Mucosa of descending colon (tissue), 3 donors: ENCODE results near the gene GALNT9. TPM values are rescaled to one million over a fixed set of nuclear protein-coding genes. Genes with fewer than 3 reads are reported as not detected.

Experiments
- ATAC-seq: fragments of 200-7000 bp; cut with Tn5 transposase; one replicate; pipeline ENCODE4 v1.9.1; 2020; ENCODE audit warnings: mild to moderate bottlenecking, moderate library complexity
- DNase-seq, 3 donors: peaks; one replicate each; pipeline ENCODE4 v3.0.0-alpha.2; 2020
- H3K36me3 ChIP-seq: fragments of 200-600 bp; one replicate; pipeline ENCODE4 v1.8.0; 2021; ENCODE audit warnings: low read depth, mild to moderate bottlenecking
- H3K4me1 ChIP-seq: fragments of 200-600 bp; one replicate; pipeline ENCODE4 v1.8.0; 2021; ENCODE audit warnings: low read depth, mild to moderate bottlenecking
- H3K4me3 ChIP-seq: fragments of 200-600 bp; one replicate; pipeline ENCODE4 v1.8.0; 2021; ENCODE audit warnings: mild to moderate bottlenecking
- H3K9me3 ChIP-seq: fragments of 200-600 bp; one replicate; pipeline ENCODE4 v1.8.0; 2021; ENCODE audit warnings: mild to moderate bottlenecking
- intact Hi-C, 2 donors: fragments of 100-400 bp; cut with DNase I in 1 of 2; cut with micrococcal nuclease in 1 of 2; formaldehyde crosslinking; loops; one replicate each; pipeline versions ENCODE4 v1.11.0 to v1.11.1; 2022; cut with DNase I, micrococcal nuclease
- total RNA-seq, 3 donors: library from RNA; stranded (reverse); fragmentation: NEBNext Ultra II Directional in 2 of 3; extraction: Animal tissue kit (Norgen Biotek cat#: 25700) in 2 of 3; gene quantifications; one replicate each; pipeline versions ENCODE4 v1.2.1 to v1.2.4, GENCODE V29; 2021 to 2023
- TF ChIP-seq, protein P1 (sequence below): fragments of 200-600 bp; IDR thresholded peaks from one replicate; pipeline ENCODE4 v1.8.0; 2022; ENCODE audit warnings: antibody characterized with exemption, mild to moderate bottlenecking
- donor health status: DM: no; HTN: no; CAD: no; lungs with moderate emphysema.
- donor health status: DM: no; HTN: no; CAD: no.
- donor health status: DM: no; HTN: yes; CAD: no.

Gene GALNT9
- total RNA-seq, 3 donors from 2014 or later, result 0.43 to 3.7 TPM; not detected in 1

GRCh38 chr12:132229193-132229760 is 100.1 kb downstream of the GALNT9 start:
- Histone ChIP-seq H3K9me3 (no peaks in the 10 kb centered on the region), H3K36me3 (no peaks in the 10 kb centered on the region), H3K4me3 (no peak overlapping the region), H3K4me1 (no peaks in the 10 kb centered on the region)
- intact Hi-C loops, result no loop called here
- TF ChIP-seq, protein P1, sequence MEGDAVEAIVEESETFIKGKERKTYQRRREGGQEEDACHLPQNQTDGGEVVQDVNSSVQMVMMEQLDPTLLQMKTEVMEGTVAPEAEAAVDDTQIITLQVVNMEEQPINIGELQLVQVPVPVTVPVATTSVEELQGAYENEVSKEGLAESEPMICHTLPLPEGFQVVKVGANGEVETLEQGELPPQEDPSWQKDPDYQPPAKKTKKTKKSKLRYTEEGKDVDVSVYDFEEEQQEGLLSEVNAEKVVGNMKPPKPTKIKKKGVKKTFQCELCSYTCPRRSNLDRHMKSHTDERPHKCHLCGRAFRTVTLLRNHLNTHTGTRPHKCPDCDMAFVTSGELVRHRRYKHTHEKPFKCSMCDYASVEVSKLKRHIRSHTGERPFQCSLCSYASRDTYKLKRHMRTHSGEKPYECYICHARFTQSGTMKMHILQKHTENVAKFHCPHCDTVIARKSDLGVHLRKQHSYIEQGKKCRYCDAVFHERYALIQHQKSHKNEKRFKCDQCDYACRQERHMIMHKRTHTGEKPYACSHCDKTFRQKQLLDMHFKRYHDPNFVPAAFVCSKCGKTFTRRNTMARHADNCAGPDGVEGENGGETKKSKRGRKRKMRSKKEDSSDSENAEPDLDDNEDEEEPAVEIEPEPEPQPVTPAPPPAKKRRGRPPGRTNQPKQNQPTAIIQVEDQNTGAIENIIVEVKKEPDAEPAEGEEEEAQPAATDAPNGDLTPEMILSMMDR, result no peak
- ATAC-seq (no peak), DNase-seq (no peak)

- H3K36me3 ChIP-seq, result no peaks in the 10 kb centered on the region
- no peaks in the 10 kb centered on the region for H3K4me1 ChIP-seq
- H3K4me3 ChIP-seq, result no peak overlapping the region
- no peaks in the 10 kb centered on the region for H3K9me3 ChIP-seq
- TF ChIP-seq, protein P1, result no peak
- ATAC-seq (no peak), DNase-seq (no peak)
- intact Hi-C loops, result no loop called here
Measured at GRCh38 chr12:132228476-132229192, 100.8 kb downstream of the GALNT9 start.

GRCh38 chr12:132227782-132228475 is 101.5 kb downstream of the GALNT9 start:
- Histone ChIP-seq H3K9me3 (no peaks in the 10 kb centered on the region), H3K4me3 (no peak overlapping the region), H3K36me3 (no peaks in the 10 kb centered on the region), H3K4me1 (no peaks in the 10 kb centered on the region)
- ATAC-seq (no peak), DNase-seq (peak in 1 of 3 donors; percentile 39)
- intact Hi-C loops, result no loop called here
- TF ChIP-seq, protein P1, result no peak

- TF ChIP-seq, protein P1, result no peak
- Histone ChIP-seq H3K4me3 (no peak overlapping the region), H3K36me3 (no peaks in the 10 kb centered on the region), H3K9me3 (no peaks in the 10 kb centered on the region), H3K4me1 (no peaks in the 10 kb centered on the region)
- no peak for DNase-seq
- no peak for ATAC-seq
- intact Hi-C loops, result no loop called here
Measured at GRCh38 chr12:132227118-132227517, 102.3 kb downstream of the GALNT9 start.

- intact Hi-C loops, result no loop called here
- Histone ChIP-seq H3K9me3 (no peaks in the 10 kb centered on the region), H3K4me3 (no peak overlapping the region), H3K36me3 (no peaks in the 10 kb centered on the region), H3K4me1 (no peaks in the 10 kb centered on the region)
- no peak for DNase-seq
- no peak for ATAC-seq
- TF ChIP-seq, protein P1, result no peak
Measured at GRCh38 chr12:132226604-132227003, 102.8 kb downstream of the GALNT9 start.
